HS-27A (cell line): ENCODE data around the gene IRAK2.

Experiments
- DNase-seq: peaks from one replicate; pipeline ENCODE4 v3.0.0-alpha.2; 2012; ENCODE audit warnings: low read depth, missing footprints

The IRAK2 gene

DNA sequence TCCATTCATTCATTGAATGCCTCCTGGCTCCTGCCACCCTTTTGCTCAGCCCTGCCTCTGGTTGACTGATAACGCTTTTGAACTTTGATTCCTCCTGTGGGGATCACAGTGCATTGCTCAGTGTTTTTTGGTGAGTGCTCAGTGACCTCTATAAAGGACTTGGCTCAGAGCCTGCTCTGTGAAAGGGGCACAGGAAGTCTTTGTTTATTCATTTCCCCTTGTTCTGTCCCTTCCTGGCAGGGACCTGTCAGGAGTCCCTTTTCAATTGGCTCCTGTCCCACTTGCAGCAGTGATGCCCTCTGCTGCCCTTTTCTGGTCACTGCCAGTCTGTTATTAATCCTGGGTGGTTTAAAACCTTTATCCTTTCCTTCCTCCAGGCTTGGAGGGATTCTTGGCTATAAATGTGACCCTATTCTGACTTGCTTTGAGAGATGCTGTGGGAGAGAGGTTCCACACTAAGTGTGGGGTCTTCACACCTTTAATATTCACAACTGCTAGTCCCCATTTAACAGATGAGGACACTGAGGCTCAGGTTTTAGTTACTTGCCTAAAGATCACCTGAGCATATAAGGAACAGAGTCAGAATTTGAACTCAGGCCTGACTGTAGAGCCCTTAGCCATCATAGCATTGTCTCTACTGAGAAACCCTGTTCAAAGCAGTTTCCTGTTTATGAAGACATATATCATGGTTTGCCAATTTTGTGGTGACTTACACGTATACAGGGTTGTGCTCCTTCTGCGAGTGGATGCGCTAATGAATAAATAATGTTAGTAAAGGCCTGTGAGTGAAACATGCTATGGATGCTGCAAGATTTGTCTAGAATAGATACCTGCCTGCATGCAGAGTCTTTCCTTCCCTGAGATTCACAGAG is 60.3 kb downstream of the IRAK2 start:
- peak; percentile 64 for DNase-seq

DNA sequence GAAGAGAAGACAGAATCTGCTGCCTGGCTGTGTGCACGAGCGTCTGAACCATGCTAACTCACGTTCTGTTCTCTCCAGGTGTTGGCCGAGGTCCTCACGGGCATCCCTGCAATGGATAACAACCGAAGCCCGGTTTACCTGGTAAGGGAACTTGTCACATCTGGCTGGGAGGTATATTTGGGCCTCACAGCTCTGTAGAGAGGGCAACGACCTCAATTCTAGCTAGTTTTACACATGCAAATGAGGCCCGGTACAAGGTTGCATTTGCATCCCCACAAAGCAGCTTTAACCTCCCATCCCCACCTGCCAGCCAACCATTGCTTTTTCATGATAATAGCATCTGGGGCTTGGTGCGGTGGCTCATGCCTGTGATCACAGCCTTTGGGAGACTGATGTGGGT is 61.6 kb downstream of the IRAK2 start:
- no peak for DNase-seq

DNA sequence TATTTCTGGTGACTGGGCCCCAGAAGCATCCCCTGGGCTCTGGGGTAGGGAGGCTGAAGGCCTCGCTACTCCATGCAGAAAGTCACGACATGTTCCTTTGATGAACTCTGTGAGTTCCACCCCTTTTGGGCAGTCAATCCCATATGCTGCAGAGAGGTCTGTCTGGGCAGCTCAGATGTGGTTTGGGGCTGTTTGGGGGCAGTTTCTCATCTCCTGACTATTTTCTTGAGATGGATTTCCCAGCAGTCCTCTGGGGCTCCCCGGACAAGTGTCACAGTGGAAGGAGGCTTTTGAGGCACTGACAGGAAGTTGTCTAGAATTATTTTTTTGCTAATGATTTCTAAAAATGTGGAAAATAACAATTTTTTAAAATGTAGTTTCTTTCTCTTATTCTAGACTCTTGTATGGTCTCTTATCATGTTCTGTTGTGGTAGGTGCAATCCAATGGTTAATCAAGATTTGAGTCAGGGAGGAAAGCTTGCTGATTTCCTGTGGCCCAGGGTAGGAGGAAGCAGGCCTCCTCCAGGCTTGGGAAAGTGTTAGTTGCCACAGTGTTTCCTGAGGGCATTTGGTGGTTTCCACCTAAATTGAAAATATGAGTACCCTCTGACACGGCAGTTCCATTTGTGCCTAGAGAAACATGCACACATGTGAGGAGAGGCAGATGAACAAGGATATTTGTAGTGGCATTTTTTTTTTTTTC is 63.7 kb downstream of the IRAK2 start:
- no peak for DNase-seq

DNA sequence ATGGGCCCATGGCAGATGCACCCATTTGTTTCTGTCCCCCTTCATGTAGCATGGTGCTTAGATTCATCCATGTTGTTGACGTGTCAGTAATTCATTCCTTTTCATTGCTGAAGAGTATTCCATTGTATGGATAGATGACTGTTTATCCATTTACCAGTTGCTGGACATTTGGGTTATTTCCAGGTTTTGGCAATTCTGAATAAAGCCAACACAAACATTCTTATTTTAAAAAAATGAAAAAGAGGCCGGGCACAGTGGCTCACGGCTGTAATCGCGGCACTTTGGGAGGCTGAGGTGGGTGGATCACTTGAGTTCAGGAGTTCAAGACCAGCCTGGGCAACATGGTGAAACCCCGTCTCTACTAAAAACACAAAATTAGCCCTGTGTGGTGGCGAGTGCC is 64.9 kb downstream of the IRAK2 start:
- no peak for DNase-seq

DNA sequence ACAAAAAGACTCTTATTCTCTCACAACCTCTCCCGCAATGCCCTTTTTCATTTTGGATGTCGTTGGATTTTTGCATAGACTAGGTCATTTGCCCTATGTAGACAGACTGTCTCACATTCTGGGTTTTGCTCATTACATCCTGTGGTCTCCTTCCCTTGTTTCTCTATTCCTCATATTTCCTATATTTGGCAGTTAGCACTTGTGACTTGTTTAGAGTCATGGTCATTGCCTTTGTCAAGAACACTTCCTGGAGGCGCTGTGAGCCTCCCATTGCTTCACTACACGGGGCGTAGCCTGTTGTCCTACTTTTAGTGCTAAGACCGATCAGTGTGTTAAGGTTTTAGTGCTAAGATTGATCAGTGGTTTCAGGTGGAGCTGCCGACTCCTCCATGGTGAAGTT is 67.4 kb downstream of the IRAK2 start:
- DNase-seq = no peak

DNA sequence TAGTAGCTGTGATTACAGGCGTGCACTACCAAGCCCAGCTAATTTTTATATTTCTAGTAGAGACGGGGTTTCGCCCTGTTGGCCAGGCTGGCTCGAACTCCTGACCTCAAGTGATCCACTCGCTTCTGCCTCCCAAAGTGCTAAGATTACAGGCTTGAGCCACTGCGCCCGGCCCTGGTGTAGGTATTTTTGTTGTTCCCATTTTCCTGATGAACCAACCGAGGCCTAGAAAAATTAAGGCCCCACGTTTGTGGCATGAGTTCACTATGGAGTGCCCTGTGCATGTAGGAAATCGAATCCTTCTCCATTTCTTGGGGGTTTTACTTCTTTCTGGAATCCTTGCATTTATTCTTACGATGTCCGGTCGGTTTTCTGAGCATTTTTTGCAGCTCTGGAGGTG is 69.3 kb downstream of the IRAK2 start:
- no peak for DNase-seq

DNA sequence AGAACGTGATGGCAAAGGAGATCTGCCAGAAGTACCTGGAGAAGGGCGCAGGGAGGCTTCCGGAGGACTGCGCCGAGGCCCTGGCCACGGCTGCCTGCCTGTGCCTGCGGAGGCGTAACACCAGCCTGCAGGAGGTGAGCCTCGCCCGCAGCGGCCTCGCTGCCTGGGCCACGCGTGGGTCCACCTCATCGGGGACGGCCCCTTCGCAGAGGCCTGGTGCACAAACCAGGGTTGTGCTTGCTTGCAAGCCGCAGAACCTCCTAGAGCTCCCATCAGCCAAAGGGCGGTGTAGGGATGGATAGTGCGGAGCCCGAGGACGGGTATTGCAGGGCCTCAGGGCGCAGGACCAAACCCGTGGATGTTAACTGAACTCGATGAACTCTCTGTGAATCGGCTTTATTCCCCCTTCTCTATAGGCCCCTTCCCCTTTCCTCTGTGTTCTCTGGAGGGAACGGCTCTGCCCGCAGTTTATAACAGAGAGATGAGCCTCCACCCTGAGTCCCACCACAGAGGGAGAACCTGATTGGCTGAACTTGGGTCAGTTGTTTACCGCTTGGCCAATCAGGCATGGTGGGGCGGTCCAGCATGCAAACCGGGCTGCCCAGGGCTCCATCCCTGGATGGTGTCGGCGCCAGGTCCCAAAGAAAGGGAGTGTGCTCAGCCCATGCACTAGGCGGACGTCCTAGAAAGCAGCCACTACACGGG is 70.0 kb downstream of the IRAK2 start:
- no peak for DNase-seq

DNA sequence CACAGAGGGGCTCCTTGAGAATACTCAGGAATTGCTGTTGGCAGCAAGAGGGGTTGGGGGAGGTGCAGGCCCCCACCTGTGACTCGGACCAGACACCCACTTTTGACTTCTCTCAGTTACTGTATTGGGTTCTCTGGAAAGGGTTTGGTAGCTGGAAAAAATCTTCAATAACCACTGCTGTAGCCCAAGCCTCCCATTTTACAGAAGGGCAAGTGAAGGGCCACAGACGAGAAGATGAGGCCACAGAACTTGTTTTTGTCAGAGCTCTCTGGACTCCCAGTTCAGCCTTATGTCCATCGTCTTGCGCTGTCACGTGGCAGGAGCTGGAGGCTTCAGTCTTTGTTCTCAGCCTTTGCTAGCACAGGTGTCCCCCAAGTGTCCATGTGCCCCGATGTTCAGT is 70.8 kb downstream of the IRAK2 start:
- no peak for DNase-seq

DNA sequence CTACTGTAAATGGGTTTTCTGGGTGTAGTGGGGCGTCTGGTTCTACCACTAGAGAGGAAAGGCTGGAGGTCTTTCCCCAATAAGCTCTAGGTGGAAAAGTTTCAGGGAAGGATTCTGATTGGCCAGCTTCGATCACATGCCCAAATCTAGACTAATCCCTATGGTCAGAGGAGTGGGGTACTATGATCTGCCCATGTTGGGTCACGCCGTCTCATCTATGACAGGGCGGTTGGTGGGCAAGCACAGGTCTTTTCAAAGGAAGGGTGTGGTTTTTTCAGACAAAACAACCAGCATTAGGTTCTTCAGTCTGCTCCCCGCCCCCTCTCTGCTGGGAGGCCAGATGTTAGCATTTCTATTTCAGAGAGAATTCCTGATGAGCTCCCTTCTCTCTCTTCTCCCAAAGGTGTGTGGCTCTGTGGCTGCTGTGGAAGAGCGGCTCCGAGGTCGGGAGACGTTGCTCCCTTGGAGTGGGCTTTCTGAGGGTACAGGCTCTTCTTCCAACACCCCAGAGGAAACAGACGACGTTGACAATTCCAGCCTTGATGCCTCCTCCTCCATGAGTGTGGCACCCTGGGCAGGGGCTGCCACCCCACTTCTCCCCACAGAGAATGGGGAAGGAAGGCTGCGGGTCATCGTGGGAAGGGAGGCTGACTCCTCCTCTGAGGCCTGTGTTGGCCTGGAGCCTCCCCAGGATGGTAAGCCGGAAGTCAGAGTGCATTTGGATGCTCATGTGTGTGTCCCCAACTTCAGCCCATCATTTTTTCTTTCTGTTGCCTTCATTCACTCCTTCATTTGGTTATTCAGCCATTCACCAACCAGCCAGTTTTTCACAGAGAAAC is 73.8 kb downstream of the IRAK2 start:
- DNase-seq = no peak

DNA sequence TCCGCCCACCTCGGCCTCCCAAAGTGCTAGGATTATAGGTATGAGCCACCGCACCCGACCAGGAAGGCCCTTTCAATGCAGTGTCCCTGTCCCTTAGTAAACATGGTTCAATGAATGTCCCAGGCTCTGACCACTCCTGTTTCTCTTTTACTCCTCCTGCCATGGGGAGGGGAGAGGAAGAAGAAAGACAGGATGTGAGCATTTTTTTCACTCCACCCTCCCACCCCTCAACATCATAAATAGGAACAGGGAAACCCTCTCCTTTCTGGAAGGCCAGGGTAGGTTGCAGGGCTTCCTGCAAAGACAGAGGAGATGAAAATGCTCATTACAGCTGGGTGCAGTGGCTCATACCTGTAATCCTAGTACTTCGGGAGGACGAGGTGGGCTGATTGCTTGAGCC is 76.1 kb downstream of the IRAK2 start:
- DNase-seq = no peak

DNA sequence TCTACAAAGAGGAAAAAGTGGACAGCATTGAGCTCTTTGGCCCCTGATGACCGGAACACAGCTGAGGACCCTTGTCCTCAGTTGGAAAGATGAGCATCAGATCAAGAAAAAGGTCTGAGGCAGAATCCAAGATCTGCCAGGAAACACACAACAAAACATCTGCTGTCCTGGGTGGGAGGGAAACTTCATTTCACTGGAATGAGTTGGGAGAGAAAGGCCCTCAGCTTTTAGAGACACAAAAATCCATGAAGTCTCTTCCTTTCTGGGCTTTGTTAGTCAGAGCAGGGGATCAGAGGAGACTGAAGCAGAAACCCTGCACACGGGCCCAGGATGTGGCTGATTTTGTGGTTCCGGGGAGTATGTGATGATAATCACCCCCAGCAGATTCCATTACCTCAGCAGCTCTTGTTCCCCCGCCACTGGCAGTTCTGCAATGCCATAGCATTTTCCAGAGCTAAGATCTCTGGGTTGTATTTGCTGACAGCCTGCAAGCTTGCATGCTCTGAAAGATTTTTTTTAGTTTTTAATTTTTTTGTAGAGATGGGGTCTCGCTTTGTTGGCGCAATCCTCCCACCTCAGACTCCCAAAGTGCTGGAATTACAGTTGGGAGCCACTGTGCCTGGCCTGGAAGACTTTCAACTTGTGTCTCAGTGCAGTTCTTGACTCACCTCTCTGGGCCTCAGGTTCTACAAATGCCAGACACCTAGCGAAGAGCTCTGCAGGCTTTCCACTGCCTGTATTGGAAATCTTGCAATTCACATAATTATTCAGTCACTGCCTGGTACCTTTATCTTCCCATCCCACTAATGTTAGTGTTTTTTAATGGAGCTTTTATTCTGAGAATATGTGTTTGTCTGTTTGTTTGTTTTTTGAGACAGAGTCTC is 77.7 kb downstream of the IRAK2 start:
- no peak for DNase-seq

DNA sequence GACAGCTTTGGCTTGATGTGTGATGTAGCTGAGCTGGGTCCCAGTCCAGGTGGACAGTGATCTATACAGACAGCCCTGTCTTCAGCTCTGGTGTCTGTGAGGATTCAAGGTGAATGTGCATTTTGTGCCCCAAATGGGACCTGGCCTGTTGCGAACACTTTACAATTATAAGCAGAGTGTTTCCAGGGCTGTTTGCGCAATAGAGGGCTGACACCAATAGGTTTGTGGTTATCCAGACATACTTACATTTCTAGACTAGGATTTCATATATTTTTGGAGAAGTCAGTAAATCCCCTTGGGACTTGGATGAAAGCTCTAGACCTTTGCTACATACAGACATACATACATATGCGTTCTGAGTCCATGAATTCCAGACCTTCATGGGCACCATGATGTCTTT is 79.3 kb downstream of the IRAK2 start:
- no peak for DNase-seq

DNA sequence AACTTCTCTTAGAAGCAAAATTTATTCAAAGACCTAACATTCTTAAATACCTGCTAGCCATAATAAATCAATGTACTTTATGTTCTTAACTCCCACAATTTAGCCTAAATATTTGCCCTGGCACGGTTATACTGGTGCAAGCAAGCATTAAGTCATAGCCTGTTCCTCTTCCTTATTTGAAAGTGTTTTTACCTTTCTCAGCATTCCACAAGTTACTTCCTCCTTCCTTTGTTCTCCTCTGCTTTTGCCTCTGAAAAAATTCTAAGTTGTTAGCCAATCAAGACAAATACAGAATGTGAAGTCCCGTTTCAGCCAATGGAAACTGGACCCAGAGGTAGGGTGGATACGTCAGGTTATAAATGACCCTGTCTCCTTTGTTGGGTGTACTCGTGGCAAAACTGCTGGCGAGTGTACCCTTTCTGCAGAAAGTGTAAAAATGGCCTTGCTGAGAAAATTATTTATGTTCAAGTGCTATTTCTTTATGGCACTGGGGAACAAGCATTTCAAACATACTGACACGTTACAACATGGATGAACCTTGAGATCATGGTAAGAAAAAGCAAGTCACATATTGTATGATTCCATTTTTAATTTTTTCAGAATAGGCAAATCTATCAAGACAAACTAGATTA is 80.5 kb downstream of the IRAK2 start:
- no peak for DNase-seq

DNA sequence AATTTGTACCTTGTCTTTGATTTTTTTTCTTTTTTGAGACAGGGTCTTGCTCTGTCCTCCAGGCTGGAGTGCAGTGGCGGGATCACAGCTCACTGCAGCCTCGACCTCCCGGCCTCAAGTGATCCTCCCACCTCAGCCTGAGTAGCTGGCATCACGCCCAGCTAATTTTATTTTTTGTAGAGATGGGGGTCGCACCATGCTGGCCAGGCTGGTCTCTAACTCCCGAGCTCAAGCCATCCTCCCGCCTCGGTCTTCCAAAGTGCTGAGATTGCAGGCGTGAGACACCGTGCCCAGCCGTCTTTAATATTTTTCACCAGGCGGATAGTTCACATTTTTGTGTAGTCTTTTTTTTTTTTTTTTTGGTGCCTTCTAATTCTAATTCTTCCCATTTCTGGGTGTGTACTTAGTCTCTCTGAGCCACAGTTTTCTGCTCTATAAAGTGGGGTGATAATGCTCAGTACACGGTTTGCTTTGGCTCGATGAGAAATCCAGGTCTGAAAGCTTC is 83.0 kb downstream of the IRAK2 start:
- DNase-seq = no peak

DNA sequence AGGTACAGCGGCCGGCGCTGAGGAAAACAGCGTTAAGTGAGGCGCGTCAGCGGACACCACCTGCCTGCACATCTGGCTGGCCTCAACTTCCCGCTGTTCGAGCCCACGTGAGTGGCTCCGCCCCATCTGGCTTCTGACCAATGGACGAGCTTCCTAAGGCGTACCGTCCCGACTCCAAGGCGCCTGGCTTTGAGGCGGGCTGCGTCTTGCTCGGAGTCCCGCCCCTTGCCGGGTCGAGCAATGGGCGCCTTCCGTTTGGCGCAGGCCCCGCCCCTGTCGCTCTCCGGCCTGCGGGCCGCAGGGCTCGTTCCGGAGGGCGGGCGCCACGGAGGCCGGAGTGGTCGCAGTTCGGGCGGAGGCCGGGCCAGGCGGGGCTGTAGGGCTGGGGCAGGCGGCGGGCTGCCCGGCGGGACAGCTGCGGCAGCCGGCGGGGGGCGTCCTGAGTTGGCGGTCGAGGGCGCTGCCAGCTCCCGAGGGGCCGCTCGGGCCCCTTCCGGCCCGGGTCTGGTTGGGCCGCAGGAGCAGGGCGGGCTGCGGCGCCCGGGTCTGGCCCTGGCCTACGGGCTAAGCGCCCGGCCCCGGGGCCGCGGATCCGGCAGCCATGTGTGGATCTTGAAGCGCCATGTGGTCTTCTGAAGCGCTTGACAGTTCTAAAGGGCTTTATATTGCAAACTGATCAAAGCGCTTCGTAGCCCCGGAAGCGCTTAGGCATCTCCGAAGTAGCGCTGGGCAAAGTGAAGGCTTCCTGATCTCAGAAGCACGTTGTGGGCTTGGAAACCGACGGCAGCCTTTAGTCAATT is 83.7 kb downstream of the IRAK2 start, which contains the start of gene TATDN2:
TSS of gene TATDN2 (plus strand) at position 276 of the 800 bp plus-strand sequence. CDS start 742 bp downstream, outside the sequence.
- peak; percentile 89 for DNase-seq

DNA sequence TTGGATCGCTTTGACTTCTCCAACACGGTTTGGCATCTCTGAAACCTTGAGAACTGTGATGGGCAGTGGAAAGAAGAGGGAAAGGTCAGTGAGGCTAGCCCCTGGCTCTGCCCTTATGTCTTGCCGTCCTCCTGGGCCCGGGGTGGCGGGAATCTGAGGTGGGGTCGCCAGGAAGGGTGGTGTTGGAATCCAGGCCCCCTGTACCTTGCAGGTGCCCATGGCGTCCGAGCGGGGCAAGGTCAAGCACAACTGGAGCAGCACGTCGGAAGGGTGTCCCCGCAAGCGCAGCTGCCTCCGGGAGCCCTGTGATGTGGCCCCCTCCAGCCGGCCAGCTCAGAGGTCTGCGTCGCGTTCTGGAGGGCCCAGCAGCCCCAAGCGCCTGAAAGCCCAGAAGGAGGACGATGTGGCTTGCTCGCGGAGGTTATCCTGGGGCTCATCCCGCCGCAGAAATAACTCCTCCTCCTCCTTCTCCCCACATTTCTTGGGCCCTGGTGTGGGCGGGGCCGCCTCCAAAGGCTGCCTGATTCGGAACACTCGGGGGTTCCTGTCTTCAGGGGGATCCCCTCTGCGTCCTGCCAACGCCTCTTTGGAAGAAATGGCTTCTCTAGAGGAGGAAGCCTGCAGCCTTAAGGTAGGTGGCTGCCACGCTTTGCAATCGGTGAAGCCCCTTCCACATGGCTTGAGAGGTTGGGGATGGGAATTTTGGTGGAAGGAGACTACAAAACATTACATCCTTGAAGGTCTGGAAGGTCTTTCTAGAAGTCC is 84.4 kb downstream of the IRAK2 start:
- no peak for DNase-seq

DNA sequence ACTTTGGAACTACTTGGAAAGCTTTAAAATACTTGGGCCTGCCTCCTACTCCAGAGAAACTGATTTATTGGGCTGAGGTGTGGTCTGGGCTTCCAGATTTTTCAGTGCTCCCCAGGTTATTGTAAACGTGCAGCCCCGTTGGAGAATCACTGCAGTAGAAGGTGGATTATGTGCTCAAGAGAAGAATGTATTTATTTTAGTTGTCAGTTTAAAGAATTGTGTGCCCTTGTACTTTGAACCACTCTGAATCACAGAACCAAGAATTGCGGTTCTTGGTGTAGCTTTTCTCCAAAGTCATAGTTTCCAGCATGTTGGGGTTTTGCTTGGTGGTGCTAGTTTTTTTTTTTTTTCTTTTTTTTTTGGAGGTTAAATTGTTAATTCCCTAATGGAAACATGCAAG is 85.1 kb downstream of the IRAK2 start:
- DNase-seq = no peak

DNA sequence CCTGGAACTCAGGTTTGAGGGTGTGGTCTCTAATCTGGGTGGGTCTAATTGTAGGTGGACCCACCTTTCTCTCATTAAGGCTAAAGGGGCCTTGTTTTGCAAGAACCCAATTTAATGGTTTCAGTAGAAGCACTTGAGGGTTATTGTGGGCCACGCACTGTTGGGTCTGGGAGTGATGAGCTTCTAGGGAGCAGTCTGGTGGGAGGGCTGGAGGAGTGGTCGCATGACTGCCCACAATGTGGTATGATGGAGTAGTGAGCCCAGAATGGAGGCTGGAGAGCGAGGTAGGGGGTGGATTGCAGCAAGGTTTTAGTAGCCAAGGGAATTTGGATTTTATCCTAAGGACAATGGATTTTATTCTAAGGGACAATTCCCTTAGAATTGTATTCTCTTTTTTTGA is 86.3 kb downstream of the IRAK2 start:
- DNase-seq = no peak

DNA sequence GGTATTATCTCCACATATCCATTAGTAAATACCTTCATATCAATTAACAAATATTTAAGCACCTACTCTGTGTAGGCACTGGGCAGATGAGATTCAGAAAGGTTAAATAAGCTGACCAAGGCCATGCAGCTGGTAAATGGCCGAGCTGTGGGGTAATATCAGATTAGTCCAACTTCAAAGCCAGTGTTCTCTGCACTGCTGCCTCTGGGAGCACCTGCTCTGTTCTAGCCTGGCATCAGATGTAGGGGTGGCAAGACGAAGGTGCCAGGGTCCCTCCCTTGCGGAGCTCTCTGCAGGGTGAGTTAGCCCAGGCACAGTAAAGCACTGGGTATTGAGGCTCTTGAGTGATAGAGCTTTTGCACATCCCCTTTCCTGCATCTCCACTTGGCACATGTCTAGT is 89.0 kb downstream of the IRAK2 start:
- DNase-seq = no peak
